BE2C (cell line): ENCODE results near the gene MAP7D1.

Experiments
- DNase-seq: peaks from one replicate; pipeline ENCODE4 v3.0.0-alpha.2; 2020
- H3K27me3 ChIP-seq: fragments of 250-450 bp; sonication (Bioruptor Pico); 2 replicates; pipeline ENCODE4 v1.5.1; 2020; ENCODE audit warnings: mild to moderate bottlenecking
- H3K36me3 ChIP-seq: fragments of 250-450 bp; sonication (Bioruptor Pico); 2 replicates; pipeline ENCODE4 v1.5.1; 2020; ENCODE audit warnings: mild to moderate bottlenecking
- H3K4me1 ChIP-seq: fragments of 250-450 bp; sonication (Bioruptor Pico); 2 replicates; pipeline ENCODE4 v1.5.1; 2020
- H3K4me3 ChIP-seq: 2 replicates; pipeline ENCODE4 v1.5.1; 2011; ENCODE audit warnings: low read depth, low read length
- H3K9me3 ChIP-seq: fragments of 250-450 bp; sonication (Bioruptor Pico); 2 replicates; pipeline ENCODE4 v1.5.1; 2020
- CTCF ChIP-seq: IDR thresholded peaks from 2 replicates; pipeline ENCODE4 v1.5.1; 2012; ENCODE audit warnings: mild to moderate bottlenecking, low read depth, low read length

Gene MAP7D1

GRCh38 chr1:36165145-36165544 lies 9.2 kb downstream of the MAP7D1 start:
- no peak for DNase-seq
- TF ChIP-seq CTCF: no peak
- no peaks in the 10 kb centered on the region for H3K4me1 ChIP-seq
- peaks cover 3% of the 10 kb centered on the region; the same call in 1 of the 2 replicates for H3K36me3 ChIP-seq
- H3K9me3 ChIP-seq: no peaks in the 10 kb centered on the region
- no peak overlapping the region for H3K4me3 ChIP-seq
- H3K27me3 ChIP-seq: no peaks in the 10 kb centered on the region

GRCh38 chr1:36166136-36166535 lies 10.2 kb downstream of the MAP7D1 start:
- no peak overlapping the region for H3K4me3 ChIP-seq
- no peak for DNase-seq
- peaks cover 7% of the 10 kb centered on the region; the same call in 1 of the 2 replicates for H3K36me3 ChIP-seq
- H3K27me3 ChIP-seq: no peaks in the 10 kb centered on the region
- no peak for TF ChIP-seq CTCF
- no peaks in the 10 kb centered on the region for H3K9me3 ChIP-seq
- no peaks in the 10 kb centered on the region for H3K4me1 ChIP-seq

- no peak for TF ChIP-seq CTCF
- no peaks in the 10 kb centered on the region for H3K27me3 ChIP-seq
- H3K4me1 ChIP-seq: no peaks in the 10 kb centered on the region
- no peaks in the 10 kb centered on the region for H3K9me3 ChIP-seq
- no peak for DNase-seq
- no peak overlapping the region for H3K4me3 ChIP-seq
- H3K36me3 ChIP-seq: peaks cover 7% of the 10 kb centered on the region; the same call in 1 of the 2 replicates
These were observed 11.3 kb downstream of the MAP7D1 start for GRCh38 chr1:36166938-36167905.

GRCh38 chr1:36168514-36168913 lies 12.6 kb downstream of the MAP7D1 start:
- TF ChIP-seq CTCF: no peak
- peaks cover 11% of the 10 kb centered on the region for H3K36me3 ChIP-seq
- no peak overlapping the region for H3K4me3 ChIP-seq
- H3K27me3 ChIP-seq: no peaks in the 10 kb centered on the region
- H3K4me1 ChIP-seq: no peaks in the 10 kb centered on the region
- no peak for DNase-seq
- H3K9me3 ChIP-seq: no peaks in the 10 kb centered on the region

GRCh38 chr1:36170643-36171412 lies 14.9 kb downstream of the MAP7D1 start:
- DNase-seq: no peak
- Histone ChIP-seq H3K27me3 (no peaks in the 10 kb centered on the region), H3K9me3 (no peaks in the 10 kb centered on the region), H3K4me1 (no peaks in the 10 kb centered on the region), H3K4me3 (no peak overlapping the region), H3K36me3 (peaks cover 16% of the 10 kb centered on the region)
- no peak for TF ChIP-seq CTCF
